ENCODE measurements around the gene ZNF525. TPM values are rescaled to one million over a fixed set of nuclear protein-coding genes. Genes with fewer than 3 reads are reported as not detected.

Gene ZNF525
- total RNA-seq, 4 donors from 2014 or later = 9.6 to 14.5 (median 12.3) TPM

DNA sequence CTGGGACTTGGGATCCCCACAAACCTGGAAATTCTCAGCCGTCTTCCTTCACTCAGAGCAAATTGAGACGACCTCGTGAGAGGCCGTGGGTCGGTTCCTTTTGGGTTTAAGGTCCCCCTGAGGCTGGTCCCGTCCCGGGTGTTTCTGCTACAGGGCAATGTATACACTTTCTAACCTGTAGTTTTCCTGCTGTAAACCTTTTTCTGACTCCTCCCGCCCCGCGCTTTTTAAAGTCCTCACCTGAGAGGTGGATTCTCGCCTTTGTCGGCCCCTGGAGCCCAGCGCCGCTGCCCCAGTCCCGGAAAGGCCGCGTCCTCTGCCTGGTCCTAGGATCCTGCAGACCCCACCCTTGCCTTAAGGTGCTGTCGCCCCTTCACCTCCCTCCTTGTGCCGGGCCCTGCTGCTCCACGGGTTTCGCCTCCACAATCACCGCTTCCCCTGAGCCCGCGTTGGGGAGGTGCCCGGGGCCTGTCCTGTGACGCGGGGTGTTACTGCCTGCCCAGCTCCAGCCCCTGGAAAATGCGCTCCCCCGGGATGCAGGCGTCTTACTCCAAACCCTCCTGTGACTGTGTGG lies 66.7 kb downstream of the ZNF525 start:
- peak overlapping the region; percentile 66 to 78 (median 74) for H3K4me3 ChIP-seq
- peak overlapping the region; percentile 72 to 80 (median 74) for H3K27ac ChIP-seq (replicated peaks in 1 of 4)
- H3K27me3 ChIP-seq = no peaks in the 10 kb centered on the region
- H3K4me1 ChIP-seq = peaks cover 8 to 15% (median 14%) of the 10 kb centered on the region in 4 donors
- DNase-seq (ENCODE audit: extremely low spot score) = no peak
- intact Hi-C loops (cut with DNase I) = loop anchor here (5.0 kb wide), 1 partner anchor 35 kb away; the partner anchor contains the start of gene ZNF813
- WGBS = under 1% methylated on average over 26 of the region's 30 CpGs
- no peak for TF ChIP-seq EP300 (IDR thresholded peaks at IDR 0.05)
- no peak for TF ChIP-seq POLR2AphosphoS5 (IDR thresholded peaks at IDR 0.05)
- TF ChIP-seq, protein P1, sequence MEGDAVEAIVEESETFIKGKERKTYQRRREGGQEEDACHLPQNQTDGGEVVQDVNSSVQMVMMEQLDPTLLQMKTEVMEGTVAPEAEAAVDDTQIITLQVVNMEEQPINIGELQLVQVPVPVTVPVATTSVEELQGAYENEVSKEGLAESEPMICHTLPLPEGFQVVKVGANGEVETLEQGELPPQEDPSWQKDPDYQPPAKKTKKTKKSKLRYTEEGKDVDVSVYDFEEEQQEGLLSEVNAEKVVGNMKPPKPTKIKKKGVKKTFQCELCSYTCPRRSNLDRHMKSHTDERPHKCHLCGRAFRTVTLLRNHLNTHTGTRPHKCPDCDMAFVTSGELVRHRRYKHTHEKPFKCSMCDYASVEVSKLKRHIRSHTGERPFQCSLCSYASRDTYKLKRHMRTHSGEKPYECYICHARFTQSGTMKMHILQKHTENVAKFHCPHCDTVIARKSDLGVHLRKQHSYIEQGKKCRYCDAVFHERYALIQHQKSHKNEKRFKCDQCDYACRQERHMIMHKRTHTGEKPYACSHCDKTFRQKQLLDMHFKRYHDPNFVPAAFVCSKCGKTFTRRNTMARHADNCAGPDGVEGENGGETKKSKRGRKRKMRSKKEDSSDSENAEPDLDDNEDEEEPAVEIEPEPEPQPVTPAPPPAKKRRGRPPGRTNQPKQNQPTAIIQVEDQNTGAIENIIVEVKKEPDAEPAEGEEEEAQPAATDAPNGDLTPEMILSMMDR (IDR thresholded peaks at IDR 0.05) = no peak
- TF ChIP-seq POLR2A (IDR thresholded peaks at IDR 0.05; ENCODE audit: low read depth) = no peak
- peaks cover 0 to 24% (median 15%) of the 10 kb centered on the region in 4 donors for H3K36me3 ChIP-seq
- no peaks in the 10 kb centered on the region for H3K9me3 ChIP-seq

Small RNA genes lying within 50 kb of the gene (small RNA-seq; reads per million reads assigned to genes)
- 0 reads per million in 3 donors for gene RPL39P36

Other genes starting within 250 kb of the ZNF525 start
- 10 to 100 TPM in 3 of 4 donors, 1 to 10 TPM in 1; 9.1 to 18.1 (median 13.4) TPM for gene ZNF415, start 232.8 kb upstream of the ZNF525 start, total RNA-seq
- 10 to 100 TPM in 1 of 4 donors, 1 to 10 TPM in 3; 7.1 to 11.3 (median 8.5) TPM for gene ZNF347, start 206.7 kb upstream of the ZNF525 start, total RNA-seq
- gene ZNF665, start 172.3 kb upstream of the ZNF525 start, total RNA-seq = 1 to 10 TPM; 2.9 to 3.8 (median 3.3) TPM
- 10 to 100 TPM; 15.6 to 22.0 (median 17.1) TPM for gene ZNF677, start 110.8 kb upstream of the ZNF525 start, total RNA-seq
- gene VN1R2, start 107.4 kb upstream of the ZNF525 start, total RNA-seq = not detected
- not detected for gene VN1R4, start 98.0 kb upstream of the ZNF525 start, total RNA-seq
- 1 to 10 TPM; 4.4 to 6.2 (median 5.9) TPM for gene ZNF845, start 32.0 kb upstream of the ZNF525 start, total RNA-seq
- 10 to 100 TPM in 1 of 4 donors, 1 to 10 TPM in 3; 7.1 to 12.5 (median 8.5) TPM for gene ZNF765, start 29.4 kb downstream of the ZNF525 start, total RNA-seq
- 1 to 10 TPM; 6.7 to 8.4 (median 7.4) TPM for gene ZNF761, start 66.3 kb downstream of the ZNF525 start, total RNA-seq
- 1 to 10 TPM; 1.7 to 3.5 (median 3.2) TPM for gene ZNF813, start 102.0 kb downstream of the ZNF525 start, total RNA-seq
- gene ZNF331, start 172.4 kb downstream of the ZNF525 start, total RNA-seq = 10 to 100 TPM; 12.0 to 19.4 (median 16.3) TPM